ENCODE measurements around the gene FOXO1.
"Not testable (repeated sequence)": the region's sequence is repeated elsewhere in the genome, so short reads cannot be mapped to it uniquely, and the experiment has no call there.

The FOXO1 gene

GRCh38 chr13:40666045-40666932 is at the start of gene FOXO1:
Gene FOXO1 (minus strand): TSS chr13:40666641. CDS start chr13:40666212, 429 bp downstream.
- H3K27ac ChIP-seq (ENCODE audit: low read depth, low read length) = peak within 1 kb of the TSS; percentile 97
- H3K36me3 ChIP-seq (ENCODE audit: control insufficient read depth, insufficient read depth, low read length) = no peaks in the 10 kb centered on the region
- no peaks in the 10 kb centered on the region for H3K27me3 ChIP-seq (ENCODE audit: control insufficient read depth, insufficient read depth, low read length)
- H3K9ac ChIP-seq (ENCODE audit: low read length) = peak within 1 kb of the TSS; percentile 97
- peaks cover 10% of the 10 kb centered on the region for H3K4me1 ChIP-seq (ENCODE audit: control insufficient read depth, insufficient read depth, low read length)
- peak within 1 kb of the TSS; percentile 92 for H3K4me3 ChIP-seq (ENCODE audit: low read length)

- H3K27me3 ChIP-seq (ENCODE audit: control insufficient read depth, insufficient read depth, low read length); H3K36me3 ChIP-seq (ENCODE audit: control insufficient read depth, insufficient read depth, low read length); H3K9ac ChIP-seq (ENCODE audit: low read length); H3K4me1 ChIP-seq (ENCODE audit: control insufficient read depth, insufficient read depth, low read length); H3K4me3 ChIP-seq (ENCODE audit: low read length); H3K27ac ChIP-seq (ENCODE audit: low read depth, low read length): not testable (repeated sequence)
These were observed 48.0 kb upstream of the FOXO1 start for GRCh38 chr13:40714433-40714832.

- Histone ChIP-seq H3K4me1 (ENCODE audit: control insufficient read depth, insufficient read depth, low read length) (no peaks in the 10 kb centered on the region), H3K27ac (ENCODE audit: low read depth, low read length) (no peak overlapping the region), H3K27me3 (ENCODE audit: control insufficient read depth, insufficient read depth, low read length) (no peaks in the 10 kb centered on the region), H3K36me3 (ENCODE audit: control insufficient read depth, insufficient read depth, low read length) (no peaks in the 10 kb centered on the region), H3K4me3 (ENCODE audit: low read length) (no peak overlapping the region), H3K9ac (ENCODE audit: low read length) (no peak overlapping the region)
These were observed 40.0 kb upstream of the FOXO1 start for GRCh38 chr13:40706439-40706838.

- Histone ChIP-seq H3K9ac (ENCODE audit: low read length) (no peak overlapping the region), H3K36me3 (ENCODE audit: control insufficient read depth, insufficient read depth, low read length) (no peaks in the 10 kb centered on the region), H3K4me1 (ENCODE audit: control insufficient read depth, insufficient read depth, low read length) (no peaks in the 10 kb centered on the region), H3K4me3 (ENCODE audit: low read length) (no peak overlapping the region), H3K27me3 (ENCODE audit: control insufficient read depth, insufficient read depth, low read length) (no peaks in the 10 kb centered on the region), H3K27ac (ENCODE audit: low read depth, low read length) (no peak overlapping the region)
These were observed 31.3 kb upstream of the FOXO1 start for GRCh38 chr13:40697711-40698110.

- Histone ChIP-seq H3K4me3 (ENCODE audit: low read length) (no peak overlapping the region), H3K27me3 (ENCODE audit: control insufficient read depth, insufficient read depth, low read length) (no peaks in the 10 kb centered on the region), H3K9ac (ENCODE audit: low read length) (no peak overlapping the region), H3K36me3 (ENCODE audit: control insufficient read depth, insufficient read depth, low read length) (no peaks in the 10 kb centered on the region), H3K4me1 (ENCODE audit: control insufficient read depth, insufficient read depth, low read length) (no peaks in the 10 kb centered on the region), H3K27ac (ENCODE audit: low read depth, low read length) (no peak overlapping the region)
These were observed 28.0 kb upstream of the FOXO1 start for GRCh38 chr13:40694426-40694825.

- no peaks in the 10 kb centered on the region for H3K27me3 ChIP-seq (ENCODE audit: control insufficient read depth, insufficient read depth, low read length)
- no peaks in the 10 kb centered on the region for H3K4me1 ChIP-seq (ENCODE audit: control insufficient read depth, insufficient read depth, low read length)
- no peak overlapping the region for H3K4me3 ChIP-seq (ENCODE audit: low read length)
- no peaks in the 10 kb centered on the region for H3K36me3 ChIP-seq (ENCODE audit: control insufficient read depth, insufficient read depth, low read length)
- no peak overlapping the region for H3K9ac ChIP-seq (ENCODE audit: low read length)
- no peak overlapping the region for H3K27ac ChIP-seq (ENCODE audit: low read depth, low read length)
These were observed 26.5 kb upstream of the FOXO1 start for GRCh38 chr13:40692946-40693345.

GRCh38 chr13:40688781-40689180 is 22.3 kb upstream of the FOXO1 start:
- Histone ChIP-seq H3K36me3 (ENCODE audit: control insufficient read depth, insufficient read depth, low read length) (no peaks in the 10 kb centered on the region), H3K4me3 (ENCODE audit: low read length) (no peak overlapping the region), H3K27ac (ENCODE audit: low read depth, low read length) (no peak overlapping the region), H3K9ac (ENCODE audit: low read length) (no peak overlapping the region), H3K4me1 (ENCODE audit: control insufficient read depth, insufficient read depth, low read length) (no peaks in the 10 kb centered on the region), H3K27me3 (ENCODE audit: control insufficient read depth, insufficient read depth, low read length) (no peaks in the 10 kb centered on the region)

- Histone ChIP-seq H3K36me3 (ENCODE audit: control insufficient read depth, insufficient read depth, low read length) (no peaks in the 10 kb centered on the region), H3K27me3 (ENCODE audit: control insufficient read depth, insufficient read depth, low read length) (no peaks in the 10 kb centered on the region), H3K9ac (ENCODE audit: low read length) (no peak overlapping the region), H3K4me1 (ENCODE audit: control insufficient read depth, insufficient read depth, low read length) (peaks cover 3% of the 10 kb centered on the region), H3K27ac (ENCODE audit: low read depth, low read length) (no peak overlapping the region), H3K4me3 (ENCODE audit: low read length) (no peak overlapping the region)
These were observed 16.2 kb upstream of the FOXO1 start for GRCh38 chr13:40682449-40683240.

GRCh38 chr13:40681341-40682146 is 15.1 kb upstream of the FOXO1 start:
- no peak overlapping the region for H3K4me3 ChIP-seq (ENCODE audit: low read length)
- peaks cover 3% of the 10 kb centered on the region for H3K4me1 ChIP-seq (ENCODE audit: control insufficient read depth, insufficient read depth, low read length)
- no peak overlapping the region for H3K27ac ChIP-seq (ENCODE audit: low read depth, low read length)
- no peak overlapping the region for H3K9ac ChIP-seq (ENCODE audit: low read length)
- no peaks in the 10 kb centered on the region for H3K36me3 ChIP-seq (ENCODE audit: control insufficient read depth, insufficient read depth, low read length)
- H3K27me3 ChIP-seq (ENCODE audit: control insufficient read depth, insufficient read depth, low read length) = no peaks in the 10 kb centered on the region

- Histone ChIP-seq H3K27ac (ENCODE audit: low read depth, low read length) (no peak overlapping the region), H3K4me1 (ENCODE audit: control insufficient read depth, insufficient read depth, low read length) (peaks cover 3% of the 10 kb centered on the region), H3K9ac (ENCODE audit: low read length) (no peak overlapping the region), H3K4me3 (ENCODE audit: low read length) (no peak overlapping the region), H3K36me3 (ENCODE audit: control insufficient read depth, insufficient read depth, low read length) (no peaks in the 10 kb centered on the region), H3K27me3 (ENCODE audit: control insufficient read depth, insufficient read depth, low read length) (no peaks in the 10 kb centered on the region)
These were observed 14.3 kb upstream of the FOXO1 start for GRCh38 chr13:40680659-40681323.

- H3K27ac ChIP-seq (ENCODE audit: low read depth, low read length) = no peak overlapping the region
- no peaks in the 10 kb centered on the region for H3K27me3 ChIP-seq (ENCODE audit: control insufficient read depth, insufficient read depth, low read length)
- H3K36me3 ChIP-seq (ENCODE audit: control insufficient read depth, insufficient read depth, low read length) = no peaks in the 10 kb centered on the region
- H3K4me1 ChIP-seq (ENCODE audit: control insufficient read depth, insufficient read depth, low read length) = peaks cover 3% of the 10 kb centered on the region
- H3K4me3 ChIP-seq (ENCODE audit: low read length) = no peak overlapping the region
- no peak overlapping the region for H3K9ac ChIP-seq (ENCODE audit: low read length)
These were observed 13.1 kb upstream of the FOXO1 start for GRCh38 chr13:40679480-40679985.

All from rectal smooth muscle tissue (tissue), 1 donor.